ENCODE results near the gene OR56A5.

DNA sequence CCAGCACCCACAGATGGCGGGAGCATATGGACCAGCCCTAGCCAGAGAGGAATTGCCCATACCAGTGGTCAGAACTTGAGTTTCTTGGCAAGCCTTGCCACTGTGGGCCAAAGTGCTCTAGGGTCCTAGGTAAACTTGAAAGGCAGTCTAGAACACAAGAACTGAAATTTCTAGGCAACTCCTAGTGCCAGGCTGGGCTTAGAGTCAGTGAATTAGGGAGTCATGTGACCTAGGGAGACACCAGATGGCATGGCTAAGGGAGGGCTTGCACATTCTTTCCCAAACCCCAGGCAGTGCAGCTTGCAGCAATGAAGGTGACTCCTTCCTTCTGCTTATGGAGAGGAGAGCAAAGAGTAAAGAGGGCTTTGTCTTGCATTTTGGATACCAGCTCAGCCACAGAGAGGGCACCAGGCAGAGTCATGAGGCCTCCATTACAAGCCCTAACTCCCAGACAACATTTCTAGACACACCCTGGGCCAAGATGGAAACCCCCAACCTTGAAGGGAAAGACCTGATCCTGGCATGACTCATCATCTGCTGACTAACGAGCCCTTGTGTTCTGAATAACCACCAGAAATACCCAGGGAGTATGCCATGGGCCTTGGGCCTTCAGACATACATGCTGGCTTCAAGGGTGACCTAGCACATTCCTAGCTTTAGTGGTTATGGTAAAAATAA, 45.4 kb downstream of the OR56A5 start:
- TF ChIP-seq, protein P1, sequence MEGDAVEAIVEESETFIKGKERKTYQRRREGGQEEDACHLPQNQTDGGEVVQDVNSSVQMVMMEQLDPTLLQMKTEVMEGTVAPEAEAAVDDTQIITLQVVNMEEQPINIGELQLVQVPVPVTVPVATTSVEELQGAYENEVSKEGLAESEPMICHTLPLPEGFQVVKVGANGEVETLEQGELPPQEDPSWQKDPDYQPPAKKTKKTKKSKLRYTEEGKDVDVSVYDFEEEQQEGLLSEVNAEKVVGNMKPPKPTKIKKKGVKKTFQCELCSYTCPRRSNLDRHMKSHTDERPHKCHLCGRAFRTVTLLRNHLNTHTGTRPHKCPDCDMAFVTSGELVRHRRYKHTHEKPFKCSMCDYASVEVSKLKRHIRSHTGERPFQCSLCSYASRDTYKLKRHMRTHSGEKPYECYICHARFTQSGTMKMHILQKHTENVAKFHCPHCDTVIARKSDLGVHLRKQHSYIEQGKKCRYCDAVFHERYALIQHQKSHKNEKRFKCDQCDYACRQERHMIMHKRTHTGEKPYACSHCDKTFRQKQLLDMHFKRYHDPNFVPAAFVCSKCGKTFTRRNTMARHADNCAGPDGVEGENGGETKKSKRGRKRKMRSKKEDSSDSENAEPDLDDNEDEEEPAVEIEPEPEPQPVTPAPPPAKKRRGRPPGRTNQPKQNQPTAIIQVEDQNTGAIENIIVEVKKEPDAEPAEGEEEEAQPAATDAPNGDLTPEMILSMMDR (IDR thresholded peaks at IDR 0.05) = no peak
- TF ChIP-seq POLR2A (IDR thresholded peaks at IDR 0.05) = no peak
